HepG2 (cell line): ENCODE measurements around the gene EGR1. TPM values are rescaled to one million over a fixed set of nuclear protein-coding genes. Genes with fewer than 3 reads are reported as not detected.

Experiments
- ATAC-seq: fragments of 200-7000 bp; cut with Tn5 transposase; 3 replicates; pipeline ENCODE4 v1.9.1; 2020; ENCODE audit warnings: mild to moderate bottlenecking, moderate library complexity
- BruUV-seq: library from RNA; stranded (reverse); fragments of 400-500 nt; replicated peaks from 2 replicates; lab custom pipeline; 2021; lab: Mats Ljungman, UMichigan
- CTCF ChIA-PET: fragments of 300-600 bp; formaldehyde crosslinking; extraction: SDS; loops from one replicate; lab custom pipeline; 2021; ENCODE audit warnings: low total read pairs, inconsistent platforms, low intra/inter-chr PET ratio; lab: Yijun Ruan, JAX
- POLR2A ChIA-PET: fragments of 350-600 bp; sonication (Branson Sonifier 250); formaldehyde crosslinking; loops from one replicate; lab custom pipeline; 2020; ENCODE audit warnings: antibody characterized with exemption, inconsistent platforms; lab: Yijun Ruan, JAX
- DNase-seq: peaks from one replicate; pipeline ENCODE4 v3.0.0-alpha.2; 2015; ENCODE audit warnings: low spot score
- FAIRE-seq: peaks from 3 replicates; lab custom pipeline; 2011; peaks lifted over from hg19 to GRCh38; lab: Jason Lieb, UNC
- H2AFZ ChIP-seq: one replicate; pipeline ENCODE4 v1.6.1; 2011; ENCODE audit warnings: low read length, inconsistent platforms
- H3K27ac ChIP-seq: fragments of 300-600 bp; 3 replicates; pipeline ENCODE4 v1.8.0; 2011; ENCODE audit warnings: mixed run types, mild to moderate bottlenecking, mixed read lengths, low read length, inconsistent platforms; ENCODE audit not compliant: insufficient read depth; ENCODE audit errors: extremely low read length
- H3K27me3 ChIP-seq, 2 experiments: fragments of 200-600 bp in 1 of 2; 2 replicates in 1 of 2; 3 replicates in 1 of 2; pipeline versions ENCODE4 v1.6.0 to v1.8.0; 2011; ENCODE audit warnings: low read length in 2 of 2, mild to moderate bottlenecking in 2 of 2, moderate library complexity in 2 of 2, inconsistent platforms in 1 of 2; ENCODE audit not compliant: insufficient read depth in 2 of 2, control insufficient read depth in 1 of 2
- H3K36me3 ChIP-seq, 2 experiments: fragments of 200-600 bp in 1 of 2; replicated peaks in 1 of 2; 2 replicates in 1 of 2; 3 replicates in 1 of 2; pipeline versions ENCODE4 v1.5.1 to v1.8.0; 2011; ENCODE audit warnings: low read length in 2 of 2, inconsistent platforms in 1 of 2; ENCODE audit not compliant: insufficient read depth in 2 of 2, control insufficient read depth in 1 of 2
- H3K4me1 ChIP-seq: 2 replicates; pipeline ENCODE4 v1.5.1; 2012; ENCODE audit warnings: low read length, inconsistent platforms; ENCODE audit not compliant: insufficient read depth
- H3K4me2 ChIP-seq: 2 replicates; pipeline ENCODE4 v1.6.0; 2011; ENCODE audit warnings: low read depth, low read length, inconsistent platforms
- H3K4me3 ChIP-seq, 3 experiments: fragments of 200-600 bp in 1 of 3; sonication (generic), shearing (Covaris generic) in 1 of 3; replicated peaks in 1 of 3; 2 replicates each; pipeline ENCODE4 v1.5.1; 2011 to 2016; ENCODE audit warnings: low read length in 3 of 3, inconsistent platforms in 2 of 3, low read depth in 2 of 3, mild to moderate bottlenecking in 2 of 3, control low read depth in 1 of 3, mixed read lengths in 1 of 3; ENCODE audit not compliant: insufficient read depth in 1 of 3
- H3K79me2 ChIP-seq: one replicate; pipeline ENCODE4 v1.6.1; 2011; ENCODE audit warnings: low read length, inconsistent platforms; ENCODE audit not compliant: insufficient read depth
- H3K9ac ChIP-seq: 2 replicates; pipeline ENCODE4 v1.6.0; 2011; ENCODE audit warnings: mild to moderate bottlenecking, low read depth, low read length, inconsistent platforms; ENCODE audit not compliant: insufficient read depth
- H3K9me3 ChIP-seq: 2 replicates; pipeline ENCODE4 v1.5.1; 2012; ENCODE audit warnings: mild to moderate bottlenecking, low read length
- H4K20me1 ChIP-seq: 2 replicates; pipeline ENCODE4 v1.6.0; 2011; ENCODE audit warnings: inconsistent platforms, mild to moderate bottlenecking, low read length, moderate library complexity; ENCODE audit not compliant: insufficient read depth
- ATF4 ChIP-seq, 2 experiments: fragments of 450-650 bp in 1 of 2; sonication (generic) in 1 of 2; formaldehyde crosslinking; IDR thresholded peaks; 2 replicates each; pipeline versions ENCODE4 v1.5.0 to v1.8.0; 2020 to 2022; ENCODE audit warnings: mild to moderate bottlenecking in 1 of 2, missing genetic modification reagents in 1 of 2
- CHD2 ChIP-seq: IDR thresholded peaks from 2 replicates; pipeline ENCODE4 v1.6.1; 2011; ENCODE audit warnings: low read depth, low read length, improper control_type of control experiment
- CHD4 ChIP-seq: fragments of 200-600 bp; sonication (generic); IDR thresholded peaks from 2 replicates; pipeline ENCODE4 v1.7.0; 2017; ENCODE audit warnings: mild to moderate bottlenecking, low read length, borderline replicate concordance
- E2F5 ChIP-seq: sonication (generic); formaldehyde crosslinking; conservative IDR thresholded peaks from 2 replicates; pipeline ENCODE4 v1.4.0; 2020; ENCODE audit warnings: missing genetic modification reagents
- FOSL2 ChIP-seq: sonication (generic); formaldehyde crosslinking; IDR thresholded peaks from 2 replicates; pipeline ENCODE4 v1.4.0; 2020; ENCODE audit warnings: missing genetic modification reagents
- HOXD1 ChIP-seq: sonication (generic); formaldehyde crosslinking; IDR thresholded peaks from 2 replicates; pipeline ENCODE4 v1.5.0; 2020; ENCODE audit warnings: missing genetic modification reagents
- IKZF4 ChIP-seq: sonication (generic); formaldehyde crosslinking; IDR thresholded peaks from 2 replicates; pipeline ENCODE4 v1.5.1; 2020; ENCODE audit warnings: borderline replicate concordance, mild to moderate bottlenecking, low read depth, missing genetic modification reagents; ENCODE audit errors: not compliant biosample characterization
- KMT2B ChIP-seq: IDR thresholded peaks from 2 replicates; pipeline ENCODE4 v1.6.1; 2016; ENCODE audit warnings: missing genetic modification reagents, missing compliant biosample characterization
- SETDB1 ChIP-seq: sonication (generic); formaldehyde crosslinking; IDR thresholded peaks from 2 replicates; pipeline ENCODE4 v1.5.1; 2020; ENCODE audit warnings: missing genetic modification reagents, mild to moderate bottlenecking, borderline replicate concordance
- TCF7L2 ChIP-seq: IDR thresholded peaks from 2 replicates; pipeline ENCODE4 v1.6.1; 2011; ENCODE audit warnings: mild to moderate bottlenecking, low read depth, low read length, moderate library complexity
- ZNF136 ChIP-seq: sonication (generic); formaldehyde crosslinking; IDR thresholded peaks from 2 replicates; pipeline ENCODE4 v1.8.1; 2022; ENCODE audit warnings: low read depth, mild to moderate bottlenecking, moderate library complexity, missing genetic modification reagents
- ZNF720 ChIP-seq: sonication (generic); formaldehyde crosslinking; IDR thresholded peaks from 2 replicates; pipeline ENCODE4 v1.4.0; 2020; ENCODE audit warnings: missing genetic modification reagents
- ZNF737 ChIP-seq: sonication (generic); formaldehyde crosslinking; IDR thresholded peaks from 2 replicates; pipeline ENCODE4 v1.5.0; 2020; ENCODE audit warnings: missing genetic modification reagents, mild to moderate bottlenecking, borderline replicate concordance
- WGBS: methylation state at CpG from one replicate; pipeline ENCODE4 v1.1.6; 2017; ENCODE audit warnings: low lambda C conversion rate; 5-methylcytosine and 5-hydroxymethylcytosine counted together
- in situ Hi-C: cut with HindIII; loops from 2 replicates; pipeline ENCODE4 v1.10.0; 2017; ENCODE audit warnings: low pct_unique_long_range_greater_than_20kb; ENCODE audit not compliant: extremely low pct_ligation_motif_present
- intact Hi-C: fragments of 100-400 bp; cut with micrococcal nuclease; formaldehyde crosslinking; loops from one replicate; pipeline ENCODE4 v1.10.0; 2022; ENCODE audit not compliant: unreplicated experiment
- polyA plus RNA-seq, 8 experiments: library from polyadenylated mRNA; depleted of rRNA in 3 of 8; stranded (reverse) in 7 of 8; unstranded in 1 of 8; fragments of >200 nt; fragmentation: Illumina TruSeq in 4 of 8; extraction: Trizol in 4 of 8; gene quantifications; 2 replicates each; pipeline versions ENCODE4 v1.2.1 to v1.2.3, GENCODE V29; 2011 to 2016; ENCODE audit warnings: low read depth in 4 of 8, missing spikeins in 1 of 8, mixed read lengths in 1 of 8; ENCODE audit not compliant: insufficient read depth in 1 of 8
- total RNA-seq, 5 experiments: library from RNA; depleted of rRNA; stranded (reverse); fragments of >200 nt; fragmentation: Illumina TruSeq; extraction: Trizol; gene quantifications; 2 replicates each; pipeline ENCODE4 v1.2.3, GENCODE V29; 2016; ENCODE audit warnings: low read depth in 1 of 5
- TF ChIP-seq, protein P1 (sequence below): sonication (generic); formaldehyde crosslinking; IDR thresholded peaks from 2 replicates; pipeline ENCODE4 v1.8.1; 2022; ENCODE audit warnings: mild to moderate bottlenecking, missing genetic modification reagents
- TF ChIP-seq, protein P2 (sequence below): sonication (generic); formaldehyde crosslinking; IDR thresholded peaks from 2 replicates; pipeline ENCODE4 v1.4.0; 2020; ENCODE audit warnings: mild to moderate bottlenecking, low read depth, missing genetic modification reagents
- TF ChIP-seq, protein P3 (sequence below): sonication (generic); formaldehyde crosslinking; IDR thresholded peaks from 2 replicates; pipeline ENCODE4 v1.4.0; 2020; ENCODE audit warnings: low read depth, missing genetic modification reagents

Gene EGR1
- total and polyA plus RNA-seq, 2 of the 13 experiments (the other 11 are each of a cell fraction or from before 2014, with no cell fraction given): 4.1 to 4.5 TPM

DNA sequence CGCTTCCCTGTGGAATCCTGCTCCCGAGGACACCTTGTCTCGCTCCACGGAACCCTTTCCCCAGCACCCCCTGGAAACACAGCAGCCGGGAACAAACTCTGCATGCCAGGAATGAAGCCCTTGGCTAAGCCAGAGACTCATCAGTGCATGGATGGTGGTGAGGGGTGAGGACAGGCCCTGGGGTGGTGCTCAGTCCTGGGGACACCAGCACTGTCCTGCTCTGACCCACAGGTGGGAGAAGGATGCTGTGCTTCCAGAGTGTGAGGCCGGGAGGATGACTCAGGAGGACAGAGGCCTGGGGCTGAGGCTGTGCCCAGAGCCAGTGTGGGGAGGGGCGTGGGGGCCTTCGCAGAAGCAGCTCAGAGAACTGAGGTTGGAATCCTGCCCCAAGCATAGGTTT is 11.2 kb upstream of the EGR1 start:
- Histone ChIP-seq H3K27ac (no peak overlapping the region), H2AFZ (no peak overlapping the region), H3K4me2 (no peak overlapping the region), H3K4me3 (no peak overlapping the region), H3K27me3 (peaks cover 9 to 52% of the 10 kb centered on the region in 2 experiments; a peak in 3 of 5 replicates), H3K9ac (no peak overlapping the region), H3K36me3 (no peaks in the 10 kb centered on the region), H3K4me1 (peaks cover 37% of the 10 kb centered on the region), H4K20me1 (no peaks in the 10 kb centered on the region), H3K79me2 (no peaks in the 10 kb centered on the region), H3K9me3 (no peaks in the 10 kb centered on the region)
- DNase-seq (no peak), ATAC-seq (no peak), FAIRE-seq (no peak)
- intact Hi-C loops (no loop called here), in situ Hi-C loops (no loop called here)
- 34% methylated on average over 8 of the region's 8 CpGs for WGBS
- BruUV-seq: no TSS peak
- ChIA-PET POLR2A (no interaction called here), CTCF (no interaction called here)
- no peak for TF ChIP-seq CHD4
- TF ChIP-seq, protein P1, sequence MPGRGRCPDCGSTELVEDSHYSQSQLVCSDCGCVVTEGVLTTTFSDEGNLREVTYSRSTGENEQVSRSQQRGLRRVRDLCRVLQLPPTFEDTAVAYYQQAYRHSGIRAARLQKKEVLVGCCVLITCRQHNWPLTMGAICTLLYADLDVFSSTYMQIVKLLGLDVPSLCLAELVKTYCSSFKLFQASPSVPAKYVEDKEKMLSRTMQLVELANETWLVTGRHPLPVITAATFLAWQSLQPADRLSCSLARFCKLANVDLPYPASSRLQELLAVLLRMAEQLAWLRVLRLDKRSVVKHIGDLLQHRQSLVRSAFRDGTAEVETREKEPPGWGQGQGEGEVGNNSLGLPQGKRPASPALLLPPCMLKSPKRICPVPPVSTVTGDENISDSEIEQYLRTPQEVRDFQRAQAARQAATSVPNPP (CRISPR knock-in tag): no peak
- TF ChIP-seq HOXD1 (CRISPR knock-in tag): no peak
- no peak for TF ChIP-seq SETDB1
- no peak for TF ChIP-seq ZNF136 (CRISPR knock-in tag)
- no peak for TF ChIP-seq E2F5 (CRISPR knock-in tag)
- TF ChIP-seq, protein P2, sequence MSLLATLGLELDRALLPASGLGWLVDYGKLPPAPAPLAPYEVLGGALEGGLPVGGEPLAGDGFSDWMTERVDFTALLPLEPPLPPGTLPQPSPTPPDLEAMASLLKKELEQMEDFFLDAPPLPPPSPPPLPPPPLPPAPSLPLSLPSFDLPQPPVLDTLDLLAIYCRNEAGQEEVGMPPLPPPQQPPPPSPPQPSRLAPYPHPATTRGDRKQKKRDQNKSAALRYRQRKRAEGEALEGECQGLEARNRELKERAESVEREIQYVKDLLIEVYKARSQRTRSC: no peak
- TF ChIP-seq, protein P3, sequence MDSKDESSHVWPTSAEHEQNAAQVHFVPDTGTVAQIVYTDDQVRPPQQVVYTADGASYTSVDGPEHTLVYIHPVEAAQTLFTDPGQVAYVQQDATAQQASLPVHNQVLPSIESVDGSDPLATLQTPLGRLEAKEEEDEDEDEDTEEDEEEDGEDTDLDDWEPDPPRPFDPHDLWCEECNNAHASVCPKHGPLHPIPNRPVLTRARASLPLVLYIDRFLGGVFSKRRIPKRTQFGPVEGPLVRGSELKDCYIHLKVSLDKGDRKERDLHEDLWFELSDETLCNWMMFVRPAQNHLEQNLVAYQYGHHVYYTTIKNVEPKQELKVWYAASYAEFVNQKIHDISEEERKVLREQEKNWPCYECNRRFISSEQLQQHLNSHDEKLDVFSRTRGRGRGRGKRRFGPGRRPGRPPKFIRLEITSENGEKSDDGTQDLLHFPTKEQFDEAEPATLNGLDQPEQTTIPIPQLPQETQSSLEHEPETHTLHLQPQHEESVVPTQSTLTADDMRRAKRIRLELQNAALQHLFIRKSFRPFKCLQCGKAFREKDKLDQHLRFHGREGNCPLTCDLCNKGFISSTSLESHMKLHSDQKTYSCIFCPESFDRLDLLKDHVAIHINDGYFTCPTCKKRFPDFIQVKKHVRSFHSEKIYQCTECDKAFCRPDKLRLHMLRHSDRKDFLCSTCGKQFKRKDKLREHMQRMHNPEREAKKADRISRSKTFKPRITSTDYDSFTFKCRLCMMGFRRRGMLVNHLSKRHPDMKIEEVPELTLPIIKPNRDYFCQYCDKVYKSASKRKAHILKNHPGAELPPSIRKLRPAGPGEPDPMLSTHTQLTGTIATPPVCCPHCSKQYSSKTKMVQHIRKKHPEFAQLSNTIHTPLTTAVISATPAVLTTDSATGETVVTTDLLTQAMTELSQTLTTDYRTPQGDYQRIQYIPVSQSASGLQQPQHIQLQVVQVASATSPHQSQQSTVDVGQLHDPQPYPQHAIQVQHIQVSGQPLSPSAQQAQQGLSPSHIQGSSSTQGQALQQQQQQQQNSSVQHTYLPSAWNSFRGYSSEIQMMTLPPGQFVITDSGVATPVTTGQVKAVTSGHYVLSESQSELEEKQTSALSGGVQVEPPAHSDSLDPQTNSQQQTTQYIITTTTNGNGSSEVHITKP: no peak
- TF ChIP-seq FOSL2 (CRISPR knock-in tag): no peak
- TF ChIP-seq ATF4 (CRISPR knock-in tag; IDR thresholded peaks at IDR 0.05): no peak
- TF ChIP-seq ZNF720 (CRISPR knock-in tag): no peak
- TF ChIP-seq CHD2: no peak
- no peak for TF ChIP-seq IKZF4
- TF ChIP-seq TCF7L2: no peak
- no peak for TF ChIP-seq KMT2B (CRISPR knock-in tag)
- no peak for TF ChIP-seq ZNF737 (CRISPR knock-in tag)
